ENCODE results near the gene TIAM1. TPM values are rescaled to one million over a fixed set of nuclear protein-coding genes. Genes with fewer than 3 reads are reported as not detected.

Gene TIAM1
- total RNA-seq, 1 experiment from 2014 or later: 28.7 TPM

DNA sequence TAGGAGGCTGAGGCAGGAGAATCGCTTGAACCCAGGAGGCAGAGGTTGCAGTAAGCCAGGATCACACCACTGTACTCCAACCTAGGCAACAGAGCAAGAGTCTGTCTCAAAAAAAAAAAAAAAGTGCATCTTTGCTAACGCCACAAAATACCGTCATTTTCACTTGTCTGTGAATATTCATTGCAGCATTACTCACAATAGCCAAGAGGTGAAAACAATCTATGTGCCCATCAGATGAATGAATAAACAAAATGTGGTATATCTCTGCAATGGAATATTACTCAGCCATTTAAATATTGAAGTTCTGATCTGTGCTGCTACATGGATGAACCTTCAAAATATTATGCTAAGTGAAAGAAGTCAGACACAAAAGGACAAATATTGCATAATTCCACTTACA, 7.9 kb upstream of the TIAM1 start:
- TF ChIP-seq CREB1 (CRISPR knock-in tag; IDR thresholded peaks at IDR 0.05): no peak
- TF ChIP-seq, protein P1, sequence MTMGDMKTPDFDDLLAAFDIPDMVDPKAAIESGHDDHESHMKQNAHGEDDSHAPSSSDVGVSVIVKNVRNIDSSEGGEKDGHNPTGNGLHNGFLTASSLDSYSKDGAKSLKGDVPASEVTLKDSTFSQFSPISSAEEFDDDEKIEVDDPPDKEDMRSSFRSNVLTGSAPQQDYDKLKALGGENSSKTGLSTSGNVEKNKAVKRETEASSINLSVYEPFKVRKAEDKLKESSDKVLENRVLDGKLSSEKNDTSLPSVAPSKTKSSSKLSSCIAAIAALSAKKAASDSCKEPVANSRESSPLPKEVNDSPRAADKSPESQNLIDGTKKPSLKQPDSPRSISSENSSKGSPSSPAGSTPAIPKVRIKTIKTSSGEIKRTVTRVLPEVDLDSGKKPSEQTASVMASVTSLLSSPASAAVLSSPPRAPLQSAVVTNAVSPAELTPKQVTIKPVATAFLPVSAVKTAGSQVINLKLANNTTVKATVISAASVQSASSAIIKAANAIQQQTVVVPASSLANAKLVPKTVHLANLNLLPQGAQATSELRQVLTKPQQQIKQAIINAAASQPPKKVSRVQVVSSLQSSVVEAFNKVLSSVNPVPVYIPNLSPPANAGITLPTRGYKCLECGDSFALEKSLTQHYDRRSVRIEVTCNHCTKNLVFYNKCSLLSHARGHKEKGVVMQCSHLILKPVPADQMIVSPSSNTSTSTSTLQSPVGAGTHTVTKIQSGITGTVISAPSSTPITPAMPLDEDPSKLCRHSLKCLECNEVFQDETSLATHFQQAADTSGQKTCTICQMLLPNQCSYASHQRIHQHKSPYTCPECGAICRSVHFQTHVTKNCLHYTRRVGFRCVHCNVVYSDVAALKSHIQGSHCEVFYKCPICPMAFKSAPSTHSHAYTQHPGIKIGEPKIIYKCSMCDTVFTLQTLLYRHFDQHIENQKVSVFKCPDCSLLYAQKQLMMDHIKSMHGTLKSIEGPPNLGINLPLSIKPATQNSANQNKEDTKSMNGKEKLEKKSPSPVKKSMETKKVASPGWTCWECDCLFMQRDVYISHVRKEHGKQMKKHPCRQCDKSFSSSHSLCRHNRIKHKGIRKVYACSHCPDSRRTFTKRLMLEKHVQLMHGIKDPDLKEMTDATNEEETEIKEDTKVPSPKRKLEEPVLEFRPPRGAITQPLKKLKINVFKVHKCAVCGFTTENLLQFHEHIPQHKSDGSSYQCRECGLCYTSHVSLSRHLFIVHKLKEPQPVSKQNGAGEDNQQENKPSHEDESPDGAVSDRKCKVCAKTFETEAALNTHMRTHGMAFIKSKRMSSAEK (CRISPR knock-in tag; IDR thresholded peaks at IDR 0.05; ENCODE audit: borderline replicate concordance): no peak
- no peak for TF ChIP-seq SMAD4 (CRISPR knock-in tag; IDR thresholded peaks at IDR 0.05)
- no peak for TF ChIP-seq FOXJ3 (CRISPR knock-in tag; IDR thresholded peaks at IDR 0.05; ENCODE audit: borderline replicate concordance)
- TF ChIP-seq TEAD4 (CRISPR knock-in tag; IDR thresholded peaks at IDR 0.05): no peak
- no peak for TF ChIP-seq ELF4 (CRISPR knock-in tag; IDR thresholded peaks at IDR 0.05; ENCODE audit: low read depth)
- TF ChIP-seq, protein P2, sequence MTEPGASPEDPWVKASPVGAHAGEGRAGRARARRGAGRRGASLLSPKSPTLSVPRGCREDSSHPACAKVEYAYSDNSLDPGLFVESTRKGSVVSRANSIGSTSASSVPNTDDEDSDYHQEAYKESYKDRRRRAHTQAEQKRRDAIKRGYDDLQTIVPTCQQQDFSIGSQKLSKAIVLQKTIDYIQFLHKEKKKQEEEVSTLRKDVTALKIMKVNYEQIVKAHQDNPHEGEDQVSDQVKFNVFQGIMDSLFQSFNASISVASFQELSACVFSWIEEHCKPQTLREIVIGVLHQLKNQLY (CRISPR knock-in tag; IDR thresholded peaks at IDR 0.05): no peak
- TF ChIP-seq, protein P3, sequence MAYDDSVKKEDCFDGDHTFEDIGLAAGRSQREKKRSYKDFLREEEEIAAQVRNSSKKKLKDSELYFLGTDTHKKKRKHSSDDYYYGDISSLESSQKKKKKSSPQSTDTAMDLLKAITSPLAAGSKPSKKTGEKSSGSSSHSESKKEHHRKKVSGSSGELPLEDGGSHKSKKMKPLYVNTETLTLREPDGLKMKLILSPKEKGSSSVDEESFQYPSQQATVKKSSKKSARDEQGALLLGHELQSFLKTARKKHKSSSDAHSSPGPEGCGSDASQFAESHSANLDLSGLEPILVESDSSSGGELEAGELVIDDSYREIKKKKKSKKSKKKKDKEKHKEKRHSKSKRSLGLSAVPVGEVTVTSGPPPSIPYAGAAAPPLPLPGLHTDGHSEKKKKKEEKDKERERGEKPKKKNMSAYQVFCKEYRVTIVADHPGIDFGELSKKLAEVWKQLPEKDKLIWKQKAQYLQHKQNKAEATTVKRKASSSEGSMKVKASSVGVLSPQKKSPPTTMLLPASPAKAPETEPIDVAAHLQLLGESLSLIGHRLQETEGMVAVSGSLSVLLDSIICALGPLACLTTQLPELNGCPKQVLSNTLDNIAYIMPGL (CRISPR knock-in tag; IDR thresholded peaks at IDR 0.05): no peak
- TF ChIP-seq GABPB1 (CRISPR knock-in tag; IDR thresholded peaks at IDR 0.05): no peak
- TF ChIP-seq TCF7 (CRISPR knock-in tag; IDR thresholded peaks at IDR 0.05; ENCODE audit: low read depth): no peak
- TF ChIP-seq ZNF232 (CRISPR knock-in tag; IDR thresholded peaks at IDR 0.05): no peak
- TF ChIP-seq JAZF1 (CRISPR knock-in tag; IDR thresholded peaks at IDR 0.05): no peak
- no peak for TF ChIP-seq CBFB (CRISPR knock-in tag; IDR thresholded peaks at IDR 0.05; ENCODE audit: low read depth)
- TF ChIP-seq, protein P4, sequence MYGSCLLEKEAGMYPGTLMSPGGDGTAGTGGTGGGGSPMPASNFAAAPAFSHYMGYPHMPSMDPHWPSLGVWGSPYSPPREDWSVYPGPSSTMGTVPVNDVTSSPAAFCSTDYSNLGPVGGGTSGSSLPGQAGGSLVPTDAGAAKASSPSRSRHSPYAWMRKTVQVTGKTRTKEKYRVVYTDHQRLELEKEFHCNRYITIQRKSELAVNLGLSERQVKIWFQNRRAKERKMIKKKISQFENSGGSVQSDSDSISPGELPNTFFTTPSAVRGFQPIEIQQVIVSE (CRISPR knock-in tag; IDR thresholded peaks at IDR 0.05; ENCODE audit: borderline replicate concordance): no peak
- TF ChIP-seq, protein P5, sequence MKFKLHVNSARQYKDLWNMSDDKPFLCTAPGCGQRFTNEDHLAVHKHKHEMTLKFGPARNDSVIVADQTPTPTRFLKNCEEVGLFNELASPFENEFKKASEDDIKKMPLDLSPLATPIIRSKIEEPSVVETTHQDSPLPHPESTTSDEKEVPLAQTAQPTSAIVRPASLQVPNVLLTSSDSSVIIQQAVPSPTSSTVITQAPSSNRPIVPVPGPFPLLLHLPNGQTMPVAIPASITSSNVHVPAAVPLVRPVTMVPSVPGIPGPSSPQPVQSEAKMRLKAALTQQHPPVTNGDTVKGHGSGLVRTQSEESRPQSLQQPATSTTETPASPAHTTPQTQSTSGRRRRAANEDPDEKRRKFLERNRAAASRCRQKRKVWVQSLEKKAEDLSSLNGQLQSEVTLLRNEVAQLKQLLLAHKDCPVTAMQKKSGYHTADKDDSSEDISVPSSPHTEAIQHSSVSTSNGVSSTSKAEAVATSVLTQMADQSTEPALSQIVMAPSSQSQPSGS (CRISPR knock-in tag; IDR thresholded peaks at IDR 0.05; ENCODE audit: borderline replicate concordance, low read depth): no peak
- TF ChIP-seq NR3C1 (CRISPR knock-in tag; conservative IDR thresholded peaks at IDR 0.05; ENCODE audit: low read depth): no peak
- TF ChIP-seq, protein P6, sequence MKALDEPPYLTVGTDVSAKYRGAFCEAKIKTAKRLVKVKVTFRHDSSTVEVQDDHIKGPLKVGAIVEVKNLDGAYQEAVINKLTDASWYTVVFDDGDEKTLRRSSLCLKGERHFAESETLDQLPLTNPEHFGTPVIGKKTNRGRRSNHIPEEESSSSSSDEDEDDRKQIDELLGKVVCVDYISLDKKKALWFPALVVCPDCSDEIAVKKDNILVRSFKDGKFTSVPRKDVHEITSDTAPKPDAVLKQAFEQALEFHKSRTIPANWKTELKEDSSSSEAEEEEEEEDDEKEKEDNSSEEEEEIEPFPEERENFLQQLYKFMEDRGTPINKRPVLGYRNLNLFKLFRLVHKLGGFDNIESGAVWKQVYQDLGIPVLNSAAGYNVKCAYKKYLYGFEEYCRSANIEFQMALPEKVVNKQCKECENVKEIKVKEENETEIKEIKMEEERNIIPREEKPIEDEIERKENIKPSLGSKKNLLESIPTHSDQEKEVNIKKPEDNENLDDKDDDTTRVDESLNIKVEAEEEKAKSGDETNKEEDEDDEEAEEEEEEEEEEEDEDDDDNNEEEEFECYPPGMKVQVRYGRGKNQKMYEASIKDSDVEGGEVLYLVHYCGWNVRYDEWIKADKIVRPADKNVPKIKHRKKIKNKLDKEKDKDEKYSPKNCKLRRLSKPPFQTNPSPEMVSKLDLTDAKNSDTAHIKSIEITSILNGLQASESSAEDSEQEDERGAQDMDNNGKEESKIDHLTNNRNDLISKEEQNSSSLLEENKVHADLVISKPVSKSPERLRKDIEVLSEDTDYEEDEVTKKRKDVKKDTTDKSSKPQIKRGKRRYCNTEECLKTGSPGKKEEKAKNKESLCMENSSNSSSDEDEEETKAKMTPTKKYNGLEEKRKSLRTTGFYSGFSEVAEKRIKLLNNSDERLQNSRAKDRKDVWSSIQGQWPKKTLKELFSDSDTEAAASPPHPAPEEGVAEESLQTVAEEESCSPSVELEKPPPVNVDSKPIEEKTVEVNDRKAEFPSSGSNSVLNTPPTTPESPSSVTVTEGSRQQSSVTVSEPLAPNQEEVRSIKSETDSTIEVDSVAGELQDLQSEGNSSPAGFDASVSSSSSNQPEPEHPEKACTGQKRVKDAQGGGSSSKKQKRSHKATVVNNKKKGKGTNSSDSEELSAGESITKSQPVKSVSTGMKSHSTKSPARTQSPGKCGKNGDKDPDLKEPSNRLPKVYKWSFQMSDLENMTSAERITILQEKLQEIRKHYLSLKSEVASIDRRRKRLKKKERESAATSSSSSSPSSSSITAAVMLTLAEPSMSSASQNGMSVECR (CRISPR knock-in tag; IDR thresholded peaks at IDR 0.05; ENCODE audit: borderline replicate concordance): no peak
- TF ChIP-seq EMX1 (CRISPR knock-in tag; IDR thresholded peaks at IDR 0.05): no peak
- TF ChIP-seq, protein P7, sequence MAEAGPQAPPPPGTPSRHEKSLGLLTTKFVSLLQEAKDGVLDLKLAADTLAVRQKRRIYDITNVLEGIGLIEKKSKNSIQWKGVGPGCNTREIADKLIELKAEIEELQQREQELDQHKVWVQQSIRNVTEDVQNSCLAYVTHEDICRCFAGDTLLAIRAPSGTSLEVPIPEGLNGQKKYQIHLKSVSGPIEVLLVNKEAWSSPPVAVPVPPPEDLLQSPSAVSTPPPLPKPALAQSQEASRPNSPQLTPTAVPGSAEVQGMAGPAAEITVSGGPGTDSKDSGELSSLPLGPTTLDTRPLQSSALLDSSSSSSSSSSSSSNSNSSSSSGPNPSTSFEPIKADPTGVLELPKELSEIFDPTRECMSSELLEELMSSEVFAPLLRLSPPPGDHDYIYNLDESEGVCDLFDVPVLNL (CRISPR knock-in tag; IDR thresholded peaks at IDR 0.05; ENCODE audit: borderline replicate concordance, low read depth): no peak
- no peak for DNase-seq (ENCODE audit: low spot score)
- Mint-ChIP-seq H3K36me3 (no peaks in the 10 kb centered on the region), H3K4me1 (peaks cover 5% of the 10 kb centered on the region), H3K9me3 (no peaks in the 10 kb centered on the region), H3K4me3 (no peak overlapping the region), H3K27me3 (ENCODE audit: low read depth) (no peaks in the 10 kb centered on the region), H3K27ac (no peak overlapping the region)
- CTCF ChIA-PET: no interaction called here
- no peak for ATAC-seq
- POLR2A ChIA-PET: no interaction called here

Measured in WTC11 (cell line).